Hepatic stellate cell (primary cell): ENCODE measurements around the gene FLII.

ENCODE experiments used
- DNase-seq: peaks from one replicate; pipeline ENCODE4 v3.0.0; 2011; ENCODE audit warnings: low spot score

The FLII gene

GRCh38 chr17:18260332-18261145 lies 2.0 kb upstream of the FLII start, which contains the start of gene MIEF2:
Gene MIEF2, plus strand, starts transcription at chr17:18260662. Its CDS starts 2,059 bp downstream, at chr17:18262721.
- peak; percentile 100 for DNase-seq

GRCh38 chr17:18259621-18260331 lies 1.2 kb upstream of the FLII start:
- no peak for DNase-seq

- DNase-seq, result peak; percentile 93
These were observed 569 bp downstream of the FLII start for GRCh38 chr17:18257982-18258355.

- peak; percentile 81 for DNase-seq
These were observed 1.1 kb downstream of the FLII start for GRCh38 chr17:18257268-18257981.

- DNase-seq, result no peak
These were observed 1.8 kb downstream of the FLII start for GRCh38 chr17:18256776-18257175.

GRCh38 chr17:18256351-18256750 lies 2.2 kb downstream of the FLII start:
- DNase-seq, result no peak

GRCh38 chr17:18254888-18255649 lies 3.5 kb downstream of the FLII start:
- DNase-seq, result no peak

- DNase-seq, result no peak
These were observed 4.4 kb downstream of the FLII start for GRCh38 chr17:18253947-18254821.

GRCh38 chr17:18253187-18253884 lies 5.2 kb downstream of the FLII start:
- no peak for DNase-seq

GRCh38 chr17:18252160-18252559 lies 6.4 kb downstream of the FLII start:
- DNase-seq, result no peak

- no peak for DNase-seq
These were observed 7.3 kb downstream of the FLII start for GRCh38 chr17:18251204-18251603.

- DNase-seq, result no peak
These were observed 7.8 kb downstream of the FLII start for GRCh38 chr17:18250708-18251107.

GRCh38 chr17:18250259-18250658 lies 8.3 kb downstream of the FLII start:
- no peak for DNase-seq

GRCh38 chr17:18248811-18249210 lies 9.7 kb downstream of the FLII start:
- DNase-seq, result no peak

GRCh38 chr17:18248300-18248731 lies 10.2 kb downstream of the FLII start:
- DNase-seq, result peak; percentile 93

GRCh38 chr17:18247613-18248001 lies 10.9 kb downstream of the FLII start:
- DNase-seq, result no peak

- peak; percentile 41 for DNase-seq
These were observed 11.5 kb downstream of the FLII start for GRCh38 chr17:18246880-18247612.

GRCh38 chr17:18246109-18246725 lies 12.3 kb downstream of the FLII start:
- no peak for DNase-seq
